NCI-H1105 treated with DMSO at 0.1 percent for 48 hours (cell line): Measurements from ENCODE around the gene PHYH.
A peak's percentile ranks its signal among the peaks of the same experiment; 100 is the strongest.
"Not testable (repeated sequence)": the region's sequence is repeated elsewhere in the genome, so short reads cannot be mapped to it uniquely, and the experiment has no call there.

ENCODE experiments used
- DNase-seq: peaks from one replicate; lab custom pipeline; 2025; lab: John Stamatoyannopoulos, UW

PHYH gene

DNA sequence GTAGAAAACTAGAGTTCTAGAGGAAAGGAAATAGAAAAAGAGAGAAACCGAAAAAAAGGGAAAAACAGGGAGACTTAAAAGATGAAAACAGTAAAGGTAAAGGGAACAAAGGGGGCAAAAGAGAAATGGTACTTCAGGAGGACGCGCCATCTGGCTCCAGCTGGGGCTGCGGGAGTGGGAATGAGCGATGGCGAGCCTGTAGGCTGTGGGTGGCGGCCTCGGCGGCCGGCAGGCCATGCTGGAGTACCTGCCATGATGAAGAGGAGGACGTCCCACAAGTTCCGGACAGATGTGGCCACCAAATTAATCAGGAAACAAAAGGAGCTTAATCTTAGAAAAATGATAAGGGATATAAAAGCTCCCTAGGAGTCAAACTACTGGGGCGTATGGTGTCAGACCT lies 21.7 kb upstream of the PHYH start:
- no peak for DNase-seq

DNA sequence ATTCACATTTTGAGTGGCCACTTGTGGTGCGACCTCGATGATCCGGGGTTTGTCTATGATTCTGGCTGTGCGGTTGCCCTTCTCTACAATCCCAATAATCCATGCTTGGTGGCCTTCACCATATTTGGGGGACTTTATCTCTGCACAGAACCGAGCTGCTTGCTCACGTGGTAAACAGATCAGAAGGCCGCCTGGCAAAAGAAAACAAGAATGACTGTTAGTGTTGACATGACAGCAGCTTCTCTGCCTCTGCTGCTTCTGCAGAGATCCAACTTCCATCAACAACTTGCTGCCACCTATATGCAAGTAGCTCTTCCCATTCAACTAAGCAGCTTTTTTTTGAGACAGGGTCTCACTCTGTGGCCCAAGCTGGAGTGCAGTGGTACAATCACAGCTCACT lies 19.3 kb upstream of the PHYH start:
- no peak for DNase-seq

DNA sequence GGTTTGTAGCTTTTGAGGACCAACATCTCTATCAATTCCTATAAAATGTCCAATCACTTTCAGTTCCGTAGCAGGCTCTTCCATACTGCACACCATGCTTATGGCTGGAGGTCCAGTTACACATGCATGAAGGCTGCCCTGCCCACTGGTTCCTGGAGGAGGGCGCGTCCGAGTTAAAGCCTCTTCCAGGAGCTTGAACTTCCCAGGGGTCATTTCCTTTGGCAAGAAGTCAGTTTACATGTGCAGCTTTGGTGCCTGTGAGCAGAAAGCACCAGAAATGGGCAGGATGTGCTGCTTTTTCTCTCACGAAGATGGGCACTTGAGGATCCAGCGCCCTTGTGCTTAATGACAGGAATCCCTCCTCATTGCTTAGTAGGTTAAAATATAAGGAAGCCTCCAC lies 17.6 kb upstream of the PHYH start:
- no peak for DNase-seq

DNA sequence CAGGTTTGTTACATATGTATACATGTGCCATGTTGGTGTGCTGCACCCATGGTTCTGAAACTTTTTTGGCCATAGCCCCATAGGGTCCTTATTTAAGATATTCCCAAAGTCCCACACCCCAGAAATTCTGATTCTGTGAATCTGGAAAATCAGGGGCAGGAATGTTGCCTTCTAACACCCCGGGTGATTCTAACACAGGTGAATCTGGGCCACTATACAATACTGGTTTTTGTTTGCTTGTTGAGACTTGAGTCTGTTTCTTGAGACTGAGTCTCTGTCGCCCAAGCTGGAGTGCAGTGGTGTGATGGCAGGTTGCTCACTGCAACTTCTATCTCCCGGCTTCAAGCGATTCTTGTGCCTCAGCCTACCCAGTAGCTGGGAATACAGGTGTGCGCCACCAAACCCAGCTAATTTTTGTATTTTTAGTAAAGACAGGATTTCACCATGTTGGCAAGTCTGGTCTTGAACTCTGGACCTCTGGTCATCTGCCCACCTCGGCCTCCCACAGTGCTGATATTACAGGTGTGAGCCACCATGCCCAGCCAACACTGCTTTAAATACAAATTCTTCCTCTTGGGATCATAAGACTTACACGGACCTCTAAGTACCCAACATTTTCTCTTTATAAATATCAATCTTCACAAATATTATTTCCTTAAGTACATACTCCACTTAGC lies 16.9 kb upstream of the PHYH start:
- no peak for DNase-seq

DNA sequence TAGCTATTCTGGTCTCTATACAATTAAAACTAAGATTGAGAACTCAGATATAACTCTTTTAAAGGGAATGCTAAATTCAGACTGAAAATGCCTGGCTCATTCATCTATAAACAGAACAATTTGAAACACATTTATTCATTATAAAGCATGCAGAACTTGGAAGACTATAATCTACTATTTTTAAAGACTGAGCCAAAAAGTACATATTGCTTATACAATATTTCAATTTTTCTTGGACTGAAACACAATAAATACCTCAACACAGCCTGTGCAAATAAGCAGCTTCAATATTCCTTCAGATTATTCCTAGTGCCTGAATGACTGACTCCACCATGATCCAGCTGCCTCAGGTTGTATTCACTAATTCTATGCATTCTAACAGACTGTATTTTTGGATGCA lies 15.5 kb upstream of the PHYH start:
- no peak for DNase-seq

DNA sequence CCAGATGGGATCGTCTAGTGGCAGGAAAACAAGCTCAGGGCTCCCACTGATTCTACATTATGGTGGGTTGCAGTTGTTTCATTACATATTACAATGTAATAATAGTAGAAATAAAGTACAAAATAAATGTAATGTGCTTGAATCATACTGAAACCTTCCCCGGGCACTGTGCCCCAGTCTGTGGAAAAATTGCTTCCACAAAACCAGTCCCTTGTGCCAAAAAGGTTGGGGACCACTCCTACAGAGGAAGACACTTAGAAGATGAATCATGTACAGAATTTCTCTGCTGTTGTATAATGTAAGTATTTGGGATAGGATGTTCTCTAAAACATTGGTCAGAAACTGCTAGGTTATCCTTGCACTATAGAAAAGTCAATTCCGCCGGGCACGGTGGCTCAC lies 11.3 kb upstream of the PHYH start:
- no peak for DNase-seq

DNA sequence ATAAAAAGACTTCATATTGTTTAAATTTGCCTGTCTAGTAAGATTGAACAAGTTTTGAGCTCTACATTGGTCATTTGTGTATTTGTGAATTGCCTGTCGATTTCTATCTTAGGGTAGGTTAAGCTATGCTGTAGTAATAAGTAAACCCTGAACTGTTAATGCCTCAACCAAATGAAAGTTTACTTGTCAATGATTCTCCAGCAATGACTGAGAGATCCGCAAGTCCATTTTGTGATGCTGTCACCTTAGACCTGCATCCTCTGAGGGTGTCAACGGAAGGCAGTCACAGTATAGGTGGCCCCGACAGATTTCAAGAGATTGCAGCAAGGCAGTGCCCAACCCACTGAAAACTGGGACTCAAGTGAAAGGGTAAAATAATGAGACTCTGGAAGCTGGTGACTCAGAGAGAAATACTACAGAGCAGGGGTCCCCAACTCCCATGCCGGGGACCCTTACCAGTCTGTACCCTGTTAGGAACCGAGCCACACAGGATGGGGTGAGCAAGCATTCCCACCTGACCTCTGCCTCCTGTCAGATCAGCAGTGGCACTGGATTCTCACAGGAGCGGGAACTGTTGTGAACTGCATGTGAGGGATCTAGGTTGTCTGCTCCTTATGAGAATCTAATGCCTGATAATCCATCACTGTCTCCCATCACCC lies 10.8 kb upstream of the PHYH start:
- no peak for DNase-seq

DNA sequence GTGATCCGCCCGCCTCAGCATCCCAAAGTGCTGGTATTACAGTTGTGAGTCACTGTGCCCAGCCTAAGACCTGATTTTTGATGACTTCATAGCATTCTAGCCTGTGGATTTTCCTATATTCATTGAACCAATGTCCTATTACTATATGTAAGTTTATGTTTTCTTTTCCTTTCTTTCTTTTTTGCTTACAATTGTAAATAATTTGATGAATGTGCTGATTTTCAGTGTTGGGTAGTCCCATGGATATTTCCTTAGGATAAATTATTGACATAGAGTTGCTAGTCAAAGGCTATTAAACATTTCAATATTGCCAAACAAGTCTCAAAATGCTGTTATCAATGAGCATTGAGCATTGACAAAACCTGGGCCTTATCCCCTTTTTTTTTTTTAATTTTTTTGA lies 9.9 kb upstream of the PHYH start:
- DNase-seq, result no peak

DNA sequence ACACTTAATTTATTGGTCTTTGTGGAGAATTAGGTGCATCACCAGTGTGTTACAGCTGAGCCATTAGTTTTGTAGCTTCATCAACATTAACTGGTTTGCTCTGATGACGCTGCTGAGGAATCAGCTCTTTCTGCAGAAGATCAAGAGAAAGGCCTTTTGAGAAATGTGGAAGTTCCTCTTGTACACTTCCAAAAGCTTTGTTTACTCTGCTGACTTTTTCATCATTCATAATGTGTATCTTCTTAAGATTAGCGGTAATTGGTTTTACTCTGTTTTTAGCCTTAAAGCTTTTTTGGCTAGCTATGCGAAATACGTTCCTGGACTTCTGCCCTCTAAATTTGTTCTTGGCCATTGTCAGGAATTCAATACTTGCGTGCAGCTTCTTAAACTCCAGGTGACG lies 8.2 kb upstream of the PHYH start:
- DNase-seq, result no peak

DNA sequence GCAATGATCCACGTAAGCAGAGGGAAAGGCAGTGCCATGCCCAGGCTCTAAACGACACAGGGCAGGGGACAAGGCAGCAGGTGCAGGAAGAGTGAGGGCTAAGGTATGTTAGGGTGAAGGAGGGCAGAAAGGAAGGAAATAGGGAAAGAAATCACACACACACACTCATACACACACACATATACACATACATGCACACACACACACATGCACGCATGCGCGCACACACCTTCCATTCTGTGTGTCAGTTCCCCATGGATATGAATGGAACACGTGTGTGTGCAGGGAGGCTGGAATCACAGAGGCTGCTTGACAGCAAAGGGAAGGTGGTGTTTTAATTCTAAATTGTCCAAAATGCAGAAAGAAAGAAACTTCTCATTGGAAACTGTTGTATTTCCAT lies 6.2 kb upstream of the PHYH start:
- no peak for DNase-seq

DNA sequence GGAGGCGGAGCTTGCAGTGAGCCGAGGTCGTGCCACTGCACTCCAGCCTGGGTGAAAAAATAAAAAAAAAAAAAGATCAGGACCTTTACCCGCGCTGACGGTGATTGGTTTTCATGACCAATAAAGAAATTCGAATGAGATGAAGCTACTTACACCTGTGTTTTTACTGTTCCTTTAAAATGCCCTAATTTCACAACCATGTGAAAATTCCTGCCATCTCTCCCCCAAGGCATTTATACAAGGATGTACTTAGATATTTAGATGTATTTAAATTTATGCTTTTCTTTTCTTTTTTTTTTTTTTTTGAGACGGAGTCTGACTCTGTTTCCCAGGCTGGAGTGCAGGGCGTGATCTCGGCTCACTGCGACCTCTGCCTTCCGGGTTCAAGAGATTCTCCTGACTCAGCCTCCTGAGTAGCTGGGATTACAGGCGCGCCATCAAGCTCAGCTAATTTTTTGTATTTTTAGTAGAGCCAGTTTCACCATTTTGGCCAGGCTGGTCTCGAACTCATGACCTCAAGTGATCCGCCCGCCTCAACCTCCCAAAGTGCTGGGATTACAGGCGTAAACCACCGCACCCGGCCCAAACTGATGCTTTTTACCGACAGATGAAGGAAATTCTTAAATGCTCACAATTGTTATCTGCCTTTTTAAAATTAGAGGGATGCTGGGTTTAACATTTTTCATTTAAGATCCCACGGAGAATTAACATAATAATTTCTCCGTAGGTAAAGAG lies 3.1 kb upstream of the PHYH start:
- DNase-seq, result no peak

DNA sequence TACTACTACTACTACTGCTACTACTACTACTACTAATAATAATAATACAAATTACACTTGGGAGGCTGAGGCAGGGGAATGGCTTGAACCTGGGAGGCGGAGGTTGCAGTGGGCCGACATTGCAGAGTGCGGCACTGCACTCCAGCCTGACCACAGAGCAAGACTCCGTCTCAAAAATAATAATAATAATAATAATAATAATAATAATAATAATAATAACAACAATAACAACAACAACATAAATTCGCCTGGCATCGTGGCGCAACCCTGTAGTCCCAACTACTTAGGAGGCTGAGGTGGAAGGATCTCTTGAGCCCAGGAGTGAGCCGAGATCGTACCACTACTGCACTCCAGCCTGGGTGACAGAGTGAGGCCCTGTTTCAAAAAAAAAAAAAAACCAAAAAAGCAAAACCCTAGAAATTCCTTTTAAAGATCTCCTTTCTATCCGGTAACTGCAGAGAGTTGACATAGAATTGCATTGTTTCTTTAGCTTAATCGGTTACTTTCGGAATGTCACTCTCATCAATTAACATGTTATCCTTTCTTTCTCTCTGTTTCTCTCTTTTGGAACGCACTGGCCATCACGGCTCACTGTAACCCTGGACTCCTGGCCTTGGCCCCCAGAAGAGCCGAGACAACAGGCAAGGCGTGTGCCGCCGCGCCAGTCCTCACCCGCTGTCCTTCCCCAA lies 972 bp downstream of the PHYH start:
- DNase-seq, result no peak

DNA sequence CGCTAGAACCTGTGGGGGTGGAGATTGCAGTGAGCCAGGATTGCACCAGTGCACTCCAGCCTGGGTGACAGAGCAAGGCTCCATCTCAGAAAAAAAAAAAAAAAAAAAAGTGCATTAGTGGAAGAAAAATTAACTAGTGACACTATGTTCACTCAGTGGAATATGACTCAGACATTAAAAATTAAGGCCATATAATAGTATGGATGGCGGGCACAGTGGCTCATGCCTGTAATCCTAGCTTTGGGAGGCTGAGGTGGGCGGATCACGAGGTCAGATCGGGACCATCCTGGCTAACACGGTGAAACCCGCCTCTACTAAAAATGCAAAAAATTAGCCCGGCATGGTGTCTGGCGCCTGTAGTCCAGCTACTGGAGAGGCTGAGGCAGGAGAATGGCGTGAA lies 3.4 kb downstream of the PHYH start:
- no peak for DNase-seq

DNA sequence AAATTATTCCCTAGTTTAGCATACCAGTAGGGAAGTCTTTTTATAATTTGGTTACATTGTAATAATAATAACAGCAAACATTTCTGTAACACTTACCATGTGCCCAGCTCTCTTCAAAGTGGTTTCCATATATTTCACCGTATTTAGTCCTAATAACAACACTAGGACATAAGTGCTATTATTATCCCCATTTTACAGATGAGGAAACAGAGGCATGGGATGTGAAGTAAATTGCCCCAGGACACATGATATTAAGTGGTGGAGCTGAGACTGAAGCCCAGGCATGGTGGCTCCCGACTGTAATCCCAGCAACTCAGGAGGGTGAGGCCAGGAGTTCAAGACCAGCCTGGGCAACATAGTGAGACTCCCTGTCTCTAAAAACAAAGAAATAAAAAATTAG lies 5.1 kb downstream of the PHYH start:
- DNase-seq, result no peak

DNA sequence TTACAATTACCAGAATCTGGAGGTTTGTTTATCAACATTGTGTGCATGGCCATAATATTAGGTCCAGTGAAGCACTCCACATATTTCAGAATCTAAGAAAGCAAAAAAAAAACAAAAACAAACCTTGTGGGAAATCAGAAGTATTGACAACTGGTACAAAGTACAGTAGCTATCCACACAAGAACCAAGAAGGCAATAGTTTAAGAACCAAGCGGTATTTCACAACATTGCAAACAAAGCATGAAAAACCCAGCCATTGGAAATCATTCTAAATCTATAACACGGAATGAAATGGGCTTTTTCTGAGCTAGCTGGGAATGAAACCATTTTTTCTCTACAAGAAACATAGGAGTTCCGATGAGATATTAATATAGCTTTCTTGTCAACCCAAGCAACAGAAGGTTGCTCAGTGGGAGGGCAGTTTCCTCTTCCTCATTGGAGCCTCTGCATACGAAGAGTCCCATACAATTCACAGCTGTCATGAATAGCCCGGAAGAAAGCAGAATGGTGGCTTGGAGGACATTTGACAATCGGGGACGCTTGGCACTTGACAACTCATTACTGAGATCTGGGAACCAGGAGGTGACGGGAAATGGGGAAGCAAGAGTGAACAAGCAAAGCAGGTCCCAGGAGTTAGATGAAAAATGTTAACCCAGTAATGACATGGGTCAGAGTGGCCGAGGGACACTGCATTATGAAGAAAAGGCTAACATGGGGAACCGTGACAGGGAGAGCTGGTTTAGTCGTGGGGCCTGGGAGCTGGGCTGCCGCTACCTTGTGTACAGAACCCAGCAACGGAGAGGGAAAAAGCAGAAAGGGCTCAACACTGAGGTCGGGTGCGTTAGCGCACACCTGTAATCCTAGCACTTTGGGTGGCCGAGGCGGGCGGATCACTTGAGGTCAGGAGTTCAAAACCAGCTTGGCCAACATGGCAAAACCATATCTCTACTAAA lies 7.8 kb downstream of the PHYH start:
- no peak for DNase-seq

DNA sequence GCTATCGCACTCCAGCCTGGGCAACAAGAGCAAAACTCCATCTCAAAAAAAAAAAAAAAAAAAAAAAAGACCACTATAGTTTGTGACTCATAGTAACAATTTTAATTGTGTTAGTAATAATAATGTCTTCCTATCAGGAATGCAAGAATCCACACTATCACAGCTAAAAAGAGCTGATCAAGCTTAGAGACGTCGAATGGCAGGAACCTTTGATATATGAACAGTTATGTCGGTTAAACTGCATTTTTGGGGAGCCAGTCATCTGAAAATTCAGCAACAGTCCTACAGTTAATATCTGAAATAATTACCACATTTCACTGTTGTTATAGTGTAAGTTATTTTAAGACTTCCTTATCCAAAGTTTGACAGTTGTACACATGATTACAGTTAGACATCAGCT lies 8.8 kb downstream of the PHYH start:
- no peak for DNase-seq

DNA sequence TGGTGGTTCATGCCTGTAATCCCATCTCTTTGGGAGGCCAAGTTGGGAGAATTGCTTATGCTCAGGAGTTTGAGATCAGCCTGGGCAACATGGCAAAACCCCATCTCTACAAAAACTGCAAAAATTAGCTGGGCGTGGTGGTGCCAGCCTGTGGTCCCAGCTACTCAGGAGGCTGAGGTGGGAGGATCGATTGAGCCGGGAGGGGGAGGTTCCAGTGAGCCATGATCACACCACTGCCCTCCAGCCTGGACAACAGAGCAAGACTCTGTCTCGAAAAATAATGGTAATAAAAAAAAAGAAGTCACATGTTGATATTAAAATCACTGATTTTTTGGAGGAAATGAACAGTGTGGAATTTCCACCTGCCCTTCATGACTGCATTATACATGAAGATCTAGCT lies 15.8 kb downstream of the PHYH start:
- DNase-seq, result no peak

DNA sequence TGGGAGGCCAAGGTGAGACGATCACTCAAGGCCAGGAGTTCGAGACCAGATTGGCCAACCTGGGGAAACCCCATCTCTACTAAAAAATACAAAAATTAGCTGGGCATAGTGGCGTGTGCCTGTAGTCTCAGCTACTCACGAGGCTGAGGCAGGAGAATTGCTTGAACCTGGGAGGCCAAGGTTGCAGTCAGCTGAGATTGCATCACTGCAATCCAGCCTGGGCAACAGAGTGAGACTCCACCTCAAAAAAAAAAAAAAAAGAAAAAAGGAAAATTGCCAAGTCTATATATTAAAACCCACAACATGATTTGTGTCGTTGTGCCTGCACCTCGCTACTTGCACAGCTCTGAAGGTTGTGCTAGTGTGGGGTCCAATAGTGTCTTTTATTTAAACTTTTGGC lies 17.5 kb downstream of the PHYH start:
- DNase-seq, result not testable (repeated sequence)

DNA sequence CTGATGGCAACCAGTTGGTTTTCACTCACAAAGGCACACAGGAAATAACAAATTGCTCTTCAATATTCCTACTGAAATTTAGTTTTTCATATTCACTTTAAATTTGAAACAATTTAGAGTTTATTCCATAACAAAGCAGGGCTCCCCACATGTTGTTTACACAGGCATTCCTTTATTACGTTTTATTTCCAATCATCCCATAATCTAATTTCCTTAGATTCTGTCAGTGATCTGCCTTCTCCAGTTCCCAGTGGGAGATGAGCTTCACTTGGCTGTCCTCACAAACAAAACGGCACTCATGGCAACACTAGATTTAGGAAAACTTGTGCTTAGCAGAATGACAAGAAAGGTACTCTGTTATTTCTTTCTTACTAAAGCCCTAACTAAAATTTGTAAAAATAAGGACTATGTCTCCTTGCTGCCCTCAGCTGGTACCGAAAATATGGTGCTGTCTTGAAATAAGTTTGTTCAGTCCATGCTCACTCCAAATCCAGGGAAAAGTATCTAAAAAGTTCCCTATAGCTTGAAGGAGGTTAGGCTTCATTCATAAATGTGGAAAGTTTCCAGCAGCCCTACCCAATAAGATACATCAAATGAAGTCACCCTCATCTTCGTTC lies 23.0 kb downstream of the PHYH start:
- DNase-seq, result no peak

DNA sequence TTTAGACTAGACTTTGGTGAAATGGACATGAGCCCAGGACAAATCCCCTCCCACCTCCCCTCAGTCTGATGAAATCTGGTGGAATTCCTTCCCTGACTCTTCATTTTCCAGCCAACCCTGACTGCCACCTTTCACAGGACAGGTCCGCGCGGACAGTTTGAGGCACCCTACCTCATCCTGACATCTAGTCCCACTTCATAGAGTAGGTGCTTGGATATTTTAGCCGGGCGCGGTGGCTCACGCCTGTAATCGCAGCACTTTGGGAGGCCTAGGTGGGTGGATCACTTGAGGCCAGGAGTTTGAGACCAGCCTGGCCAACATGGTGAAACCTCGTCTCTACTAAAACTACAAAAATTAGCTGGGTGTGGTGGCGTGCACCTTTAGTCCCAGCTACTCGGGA lies 23.7 kb downstream of the PHYH start:
- DNase-seq, result not testable (repeated sequence)

DNA sequence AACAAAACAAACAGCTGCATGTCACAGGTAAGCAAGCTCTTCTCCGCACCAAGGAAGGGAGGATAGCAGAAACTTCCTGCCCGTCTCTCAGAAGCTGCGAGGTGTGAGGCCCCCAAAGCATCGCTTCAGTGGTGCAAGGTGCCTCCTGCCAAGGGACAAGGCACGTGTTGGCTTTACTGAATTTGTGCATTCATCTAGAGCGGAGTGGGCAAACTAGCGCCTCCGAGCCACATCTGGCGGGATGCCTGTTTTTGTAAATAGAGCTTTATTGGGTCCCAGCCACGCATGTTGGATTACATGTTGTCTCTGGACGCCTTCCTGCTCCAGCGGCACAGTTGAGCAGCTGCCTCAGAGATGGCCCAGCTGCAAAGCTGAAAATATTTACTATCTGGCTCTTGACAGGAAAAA lies 27.7 kb downstream of the PHYH start:
- DNase-seq, result peak; percentile 29
